ENCODE data around the gene SEH1L. TPM values are rescaled to one million over a fixed set of nuclear protein-coding genes. Genes with fewer than 3 reads are reported as not detected.

SEH1L gene
- total and polyA plus RNA-seq, 4 donors: 22.8 to 37.1 (median 31.7) TPM

DNA sequence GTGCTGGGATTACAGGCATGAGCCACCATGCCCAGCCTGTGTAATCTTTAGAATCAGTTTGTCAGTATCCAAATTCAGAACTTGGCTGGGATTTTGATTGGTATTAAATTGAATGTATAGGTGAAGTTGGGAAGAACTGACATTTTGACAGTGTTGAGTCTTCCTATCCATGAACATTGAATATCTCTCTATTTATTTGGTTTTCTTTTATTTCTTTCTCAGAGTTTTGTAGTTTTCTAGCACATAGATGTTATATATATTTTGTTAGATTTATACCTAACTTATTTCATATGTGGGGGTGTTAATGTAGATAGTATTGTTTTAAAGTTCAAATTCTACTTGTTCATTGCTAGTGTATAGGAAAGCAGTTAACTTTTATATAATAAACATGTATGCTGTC is 74.8 kb downstream of the SEH1L start:
- H3K27me3 ChIP-seq (ENCODE audit: control insufficient read depth, insufficient read depth, low read length): no peaks in the 10 kb centered on the region
- no peak overlapping the region for H3K27ac ChIP-seq (ENCODE audit: low read depth, low read length)
- H3K4me3 ChIP-seq (ENCODE audit: low read depth, low read length): no peak overlapping the region
- H3K36me3 ChIP-seq (ENCODE audit: control insufficient read depth, insufficient read depth, low read length): peaks cover 6% of the 10 kb centered on the region
- H3K4me1 ChIP-seq (ENCODE audit: control insufficient read depth, insufficient read depth, low read length): no peaks in the 10 kb centered on the region
- no peaks in the 10 kb centered on the region for H3K9me3 ChIP-seq (ENCODE audit: control insufficient read depth, insufficient read depth, low read length)
- DNase-seq (ENCODE audit: low read depth in 4 of 6, low spot score in 6 of 6): no peak

DNA sequence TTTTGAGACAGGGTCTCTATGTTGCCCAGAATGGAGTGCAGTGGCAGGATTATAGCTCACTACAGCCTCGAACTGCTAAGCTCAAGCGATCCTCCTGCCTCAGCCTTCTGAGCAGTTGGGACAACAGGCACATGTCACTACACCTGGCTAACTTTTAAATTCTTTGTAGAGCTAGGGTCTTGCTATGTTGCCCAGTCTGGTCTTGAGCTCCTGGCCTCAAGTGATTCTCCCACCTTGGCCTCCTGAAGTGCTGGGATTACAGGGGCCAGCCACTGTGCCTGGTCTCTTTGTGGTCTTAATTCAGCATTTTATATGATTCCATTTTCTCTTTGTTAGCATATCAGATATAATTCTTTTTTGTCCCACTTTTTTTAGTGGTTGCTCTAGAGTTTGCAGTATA is 77.4 kb downstream of the SEH1L start:
- no peaks in the 10 kb centered on the region for H3K27me3 ChIP-seq (ENCODE audit: control insufficient read depth, insufficient read depth, low read length)
- WGBS (ENCODE audit: insufficient coverage): 100% methylated on average over 2 of the region's 2 CpGs

DNA sequence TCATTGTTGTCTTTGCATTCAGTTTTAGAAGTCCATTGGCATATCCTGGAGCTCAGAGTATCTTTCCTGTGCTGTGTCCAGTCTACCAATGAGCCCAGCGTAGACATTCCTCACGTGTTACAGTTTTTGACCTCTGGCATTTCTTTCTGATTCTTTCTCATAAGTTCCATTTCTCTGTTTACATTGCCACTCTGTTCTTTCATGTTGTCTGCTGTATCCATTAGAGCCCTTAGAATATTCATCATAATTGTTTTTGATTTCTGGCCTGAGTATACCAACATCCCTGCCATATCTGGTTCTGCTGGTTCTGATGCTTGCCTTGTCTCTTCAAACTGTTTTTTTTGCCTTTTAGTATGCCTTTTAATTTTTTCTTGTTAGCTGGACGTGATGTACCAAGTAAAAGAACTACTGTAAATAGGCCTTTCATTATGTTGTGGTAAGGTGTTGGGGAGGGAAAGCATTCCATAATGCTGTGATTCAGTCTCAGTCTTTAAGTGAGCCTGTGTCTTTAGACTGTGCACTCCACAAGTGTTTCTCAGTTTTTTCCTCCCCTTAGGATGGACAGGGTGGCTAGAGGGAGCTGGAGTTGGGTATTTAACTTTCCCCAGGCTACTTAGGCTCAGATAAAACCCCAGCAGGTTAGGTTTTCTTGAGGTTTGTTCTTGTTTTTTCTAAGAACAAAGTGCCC is 78.9 kb downstream of the SEH1L start:
- no peak overlapping the region for H3K4me3 ChIP-seq (ENCODE audit: low read depth, low read length)
- 91% methylated on average over 2 of the region's 3 CpGs for WGBS (ENCODE audit: insufficient coverage)
- no peaks in the 10 kb centered on the region for H3K9me3 ChIP-seq (ENCODE audit: control insufficient read depth, insufficient read depth, low read length)
- H3K27me3 ChIP-seq (ENCODE audit: control insufficient read depth, insufficient read depth, low read length): no peaks in the 10 kb centered on the region
- H3K36me3 ChIP-seq (ENCODE audit: control insufficient read depth, insufficient read depth, low read length): peaks cover 9% of the 10 kb centered on the region
- H3K27ac ChIP-seq (ENCODE audit: low read depth, low read length): no peak overlapping the region
- no peaks in the 10 kb centered on the region for H3K4me1 ChIP-seq (ENCODE audit: control insufficient read depth, insufficient read depth, low read length)
- DNase-seq (ENCODE audit: low read depth in 4 of 6, low spot score in 6 of 6): no peak

More for the DNA sequence above, 77.4 kb downstream of the SEH1L start:
- no peak overlapping the region for H3K4me3 ChIP-seq (ENCODE audit: low read depth, low read length)
- H3K9me3 ChIP-seq (ENCODE audit: control insufficient read depth, insufficient read depth, low read length): no peaks in the 10 kb centered on the region
- H3K4me1 ChIP-seq (ENCODE audit: control insufficient read depth, insufficient read depth, low read length): no peaks in the 10 kb centered on the region
- no peak for DNase-seq (ENCODE audit: low read depth in 4 of 6, low spot score in 6 of 6)
- H3K36me3 ChIP-seq (ENCODE audit: control insufficient read depth, insufficient read depth, low read length): peaks cover 3% of the 10 kb centered on the region
- H3K27ac ChIP-seq (ENCODE audit: low read depth, low read length): no peak overlapping the region

DNA sequence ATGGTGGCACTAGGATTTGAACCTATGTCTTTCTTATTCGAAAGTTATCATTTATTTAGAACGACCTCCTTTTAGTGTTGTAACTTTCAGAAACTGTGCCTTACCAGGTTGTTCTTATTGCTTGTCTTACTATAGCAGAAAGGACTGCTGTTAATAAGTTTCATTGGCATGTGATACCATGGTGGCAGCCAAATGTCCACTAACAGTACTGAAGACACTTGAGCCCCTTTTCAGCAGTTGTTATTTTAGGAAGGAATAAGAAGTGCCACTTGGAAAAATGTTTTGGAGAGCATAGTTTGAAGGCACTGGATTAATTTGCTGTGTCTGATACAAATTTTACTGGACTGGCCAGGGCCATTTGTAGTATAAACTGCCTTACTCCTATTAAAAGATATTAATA is 81.1 kb downstream of the SEH1L start:
- Histone ChIP-seq H3K36me3 (ENCODE audit: control insufficient read depth, insufficient read depth, low read length) (peaks cover 18% of the 10 kb centered on the region), H3K4me1 (ENCODE audit: control insufficient read depth, insufficient read depth, low read length) (no peaks in the 10 kb centered on the region), H3K27ac (ENCODE audit: low read depth, low read length) (no peak overlapping the region), H3K9me3 (ENCODE audit: control insufficient read depth, insufficient read depth, low read length) (no peaks in the 10 kb centered on the region), H3K27me3 (ENCODE audit: control insufficient read depth, insufficient read depth, low read length) (no peaks in the 10 kb centered on the region), H3K4me3 (ENCODE audit: low read depth, low read length) (no peak overlapping the region)
- no peak for DNase-seq (ENCODE audit: low read depth in 4 of 6, low spot score in 6 of 6)
- WGBS (ENCODE audit: insufficient coverage): 100% methylated on average over 2 of the region's 2 CpGs

DNA sequence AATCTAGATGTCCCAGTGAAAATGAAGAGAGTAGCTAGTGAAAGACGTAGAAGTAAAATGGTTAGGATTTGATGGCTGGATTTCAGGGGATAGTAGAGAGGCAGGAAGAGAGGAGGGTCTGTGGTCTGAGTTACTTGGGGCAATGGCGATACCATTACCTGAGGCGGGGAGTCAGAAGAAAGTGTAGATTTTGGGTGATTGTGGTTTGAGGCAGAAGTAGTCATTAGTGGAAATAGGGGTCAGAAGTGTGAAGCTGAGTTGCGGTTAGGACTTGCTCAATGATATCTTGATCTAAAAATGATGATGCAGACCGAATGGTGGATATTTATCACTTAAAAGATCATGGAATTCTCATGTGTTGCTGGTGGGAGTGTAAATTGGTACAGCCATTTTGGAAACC is 84.4 kb downstream of the SEH1L start:
- DNase-seq (ENCODE audit: low read depth in 4 of 6, low spot score in 6 of 6): no peak
- H3K27ac ChIP-seq (ENCODE audit: low read depth, low read length): no peak overlapping the region
- 100% methylated on average over 4 of the region's 5 CpGs for WGBS (ENCODE audit: insufficient coverage)
- peaks cover 24% of the 10 kb centered on the region for H3K36me3 ChIP-seq (ENCODE audit: control insufficient read depth, insufficient read depth, low read length)
- H3K9me3 ChIP-seq (ENCODE audit: control insufficient read depth, insufficient read depth, low read length): no peaks in the 10 kb centered on the region
- H3K4me3 ChIP-seq (ENCODE audit: low read depth, low read length): no peak overlapping the region
- no peaks in the 10 kb centered on the region for H3K27me3 ChIP-seq (ENCODE audit: control insufficient read depth, insufficient read depth, low read length)
- H3K4me1 ChIP-seq (ENCODE audit: control insufficient read depth, insufficient read depth, low read length): no peaks in the 10 kb centered on the region

DNA sequence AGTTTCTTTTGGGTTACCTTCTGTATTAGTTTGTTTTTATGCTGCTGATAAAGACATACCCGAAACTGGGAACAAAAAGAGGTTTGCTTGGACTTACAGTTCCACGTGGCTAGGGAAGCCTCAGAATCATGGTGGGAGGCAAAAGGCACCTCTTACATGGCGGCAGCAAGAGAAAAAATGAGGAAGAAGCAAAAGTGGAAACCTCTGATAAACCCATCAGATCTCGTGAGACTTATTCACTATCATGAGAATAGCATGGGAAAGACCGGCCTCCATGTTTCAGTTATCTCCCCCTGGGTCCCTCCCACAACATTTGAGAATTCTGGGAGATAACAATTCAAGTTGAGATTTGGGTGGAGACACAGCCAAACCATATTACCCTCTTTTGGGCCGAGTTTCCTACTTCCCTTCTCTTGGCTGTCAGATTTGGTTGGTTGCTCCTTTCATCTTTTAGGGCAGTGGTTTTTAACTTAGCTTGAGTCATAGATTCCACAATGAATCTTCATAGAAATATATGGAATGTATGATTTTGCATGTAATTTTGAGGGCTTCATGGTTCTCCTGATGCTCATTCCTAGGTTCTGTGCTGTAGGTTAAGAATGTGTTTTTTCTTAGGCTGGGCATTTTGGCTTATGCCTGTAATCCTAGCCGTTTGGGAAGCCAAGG is 87.6 kb downstream of the SEH1L start:
- 100% methylated on average over 1 of the region's 7 CpGs for WGBS (ENCODE audit: insufficient coverage)

DNA sequence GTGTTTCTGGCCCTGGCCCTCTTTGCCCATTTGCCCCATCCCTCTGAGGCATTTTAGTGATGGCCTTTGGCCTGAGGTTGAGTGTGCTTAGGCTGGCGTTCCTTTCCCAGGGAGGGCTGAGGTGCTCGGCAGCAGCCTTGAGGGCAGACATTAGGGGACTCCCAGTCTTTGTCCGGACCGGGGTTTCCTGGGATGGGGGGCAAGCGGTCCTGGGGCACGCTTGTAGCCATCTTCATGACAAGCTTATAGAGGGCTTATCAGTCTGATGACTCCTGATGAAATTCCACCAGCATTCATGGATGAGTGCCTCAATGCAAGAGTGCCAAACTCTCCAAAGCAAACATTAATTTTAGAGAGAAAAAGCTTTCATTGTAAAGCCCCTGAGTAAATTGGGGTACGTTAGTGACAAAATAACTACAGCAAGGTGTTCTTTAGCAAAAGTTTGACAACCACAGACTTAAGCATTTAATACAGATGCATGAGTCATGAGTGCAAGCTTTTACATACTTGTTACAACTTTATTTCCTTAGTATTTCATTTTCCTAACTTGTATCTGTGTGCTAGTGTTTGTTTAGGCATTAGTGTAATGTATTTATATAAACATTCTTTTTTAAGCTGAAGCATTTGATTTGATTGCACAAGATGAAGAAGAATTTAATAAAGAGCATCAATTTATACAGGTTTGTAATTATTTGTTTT is 89.0 kb downstream of the SEH1L start:
- Histone ChIP-seq H3K4me1 (ENCODE audit: control insufficient read depth, insufficient read depth, low read length) (no peaks in the 10 kb centered on the region), H3K9me3 (ENCODE audit: control insufficient read depth, insufficient read depth, low read length) (no peaks in the 10 kb centered on the region), H3K4me3 (ENCODE audit: low read depth, low read length) (no peak overlapping the region), H3K27me3 (ENCODE audit: control insufficient read depth, insufficient read depth, low read length) (no peaks in the 10 kb centered on the region), H3K36me3 (ENCODE audit: control insufficient read depth, insufficient read depth, low read length) (peaks cover 24% of the 10 kb centered on the region), H3K27ac (ENCODE audit: low read depth, low read length) (no peak overlapping the region)
- 98% methylated on average over 6 of the region's 7 CpGs for WGBS (ENCODE audit: insufficient coverage)
- no peak for DNase-seq (ENCODE audit: low read depth in 4 of 6, low spot score in 6 of 6)

More for the DNA sequence above, 87.6 kb downstream of the SEH1L start:
- Histone ChIP-seq H3K4me1 (ENCODE audit: control insufficient read depth, insufficient read depth, low read length) (no peaks in the 10 kb centered on the region), H3K27me3 (ENCODE audit: control insufficient read depth, insufficient read depth, low read length) (no peaks in the 10 kb centered on the region), H3K9me3 (ENCODE audit: control insufficient read depth, insufficient read depth, low read length) (no peaks in the 10 kb centered on the region), H3K4me3 (ENCODE audit: low read depth, low read length) (no peak overlapping the region), H3K27ac (ENCODE audit: low read depth, low read length) (no peak overlapping the region), H3K36me3 (ENCODE audit: control insufficient read depth, insufficient read depth, low read length) (peaks cover 27% of the 10 kb centered on the region)
- DNase-seq (ENCODE audit: low read depth in 4 of 6, low spot score in 6 of 6): no peak

Other genes with a start within 250 kb of the SEH1L start
- gene CEP76, start 245.3 kb upstream of the SEH1L start, total RNA-seq: 10 to 100 TPM; 11.2 to 12.4 TPM
- 10 to 100 TPM in 1 of 2 donors, 1 to 10 TPM in 1; 9.6 to 11.2 TPM for gene CEP76, start 245.3 kb upstream of the SEH1L start, polyA plus RNA-seq (ENCODE audit: insufficient read length in 2 of 2)
- gene PSMG2, start 245.0 kb upstream of the SEH1L start, total RNA-seq: 10 to 100 TPM; 60.0 to 77.5 TPM
- 10 to 100 TPM; 69.8 to 77.0 TPM for gene PSMG2, start 245.0 kb upstream of the SEH1L start, polyA plus RNA-seq (ENCODE audit: insufficient read length in 2 of 2)
- 10 to 100 TPM; 28.4 to 40.9 TPM for gene PTPN2, start 63.8 kb upstream of the SEH1L start, total RNA-seq
- 10 to 100 TPM; 31.2 to 31.4 TPM for gene PTPN2, start 63.8 kb upstream of the SEH1L start, polyA plus RNA-seq (ENCODE audit: insufficient read length in 2 of 2)
- 10 to 100 TPM; 39.7 to 55.1 TPM for gene CEP192, start 43.4 kb downstream of the SEH1L start, total RNA-seq
- 10 to 100 TPM; 25.7 to 29.5 TPM for gene CEP192, start 43.4 kb downstream of the SEH1L start, polyA plus RNA-seq (ENCODE audit: insufficient read length in 2 of 2)